ENCODE results near the gene MSI2.

MSI2 gene

GRCh38 chr17:57631871-57632270 lies 375.5 kb downstream of the MSI2 start:
- DNase-seq = no peak

- no peak for DNase-seq
These were observed 376.0 kb downstream of the MSI2 start for GRCh38 chr17:57632294-57632693.

- no peak for DNase-seq
These were observed 376.9 kb downstream of the MSI2 start for GRCh38 chr17:57633236-57633635.

GRCh38 chr17:57634713-57635465 lies 378.6 kb downstream of the MSI2 start:
- DNase-seq = no peak

- DNase-seq = no peak
These were observed 380.0 kb downstream of the MSI2 start for GRCh38 chr17:57636274-57636673.

GRCh38 chr17:57636985-57637665 lies 380.8 kb downstream of the MSI2 start:
- DNase-seq = no peak

- no peak for DNase-seq
These were observed 381.3 kb downstream of the MSI2 start for GRCh38 chr17:57637666-57638010.

GRCh38 chr17:57638284-57638683 lies 382.0 kb downstream of the MSI2 start:
- no peak for DNase-seq

- no peak for DNase-seq
These were observed 383.1 kb downstream of the MSI2 start for GRCh38 chr17:57639381-57639780.

- DNase-seq = no peak
These were observed 383.8 kb downstream of the MSI2 start for GRCh38 chr17:57640079-57640478.

GRCh38 chr17:57641761-57642160 lies 385.4 kb downstream of the MSI2 start:
- no peak for DNase-seq

GRCh38 chr17:57643062-57643461 lies 386.7 kb downstream of the MSI2 start:
- no peak for DNase-seq

- DNase-seq = no peak
These were observed 388.0 kb downstream of the MSI2 start for GRCh38 chr17:57644326-57644725.

GRCh38 chr17:57645950-57646665 lies 389.8 kb downstream of the MSI2 start:
- DNase-seq = no peak

GRCh38 chr17:57648720-57649119 lies 392.4 kb downstream of the MSI2 start:
- DNase-seq = no peak

- DNase-seq = no peak
These were observed 392.9 kb downstream of the MSI2 start for GRCh38 chr17:57649191-57649590.

GRCh38 chr17:57649731-57650484 lies 393.6 kb downstream of the MSI2 start:
- DNase-seq = no peak

GRCh38 chr17:57650548-57650947 lies 394.2 kb downstream of the MSI2 start:
- no peak for DNase-seq

GRCh38 chr17:57651451-57651850 lies 395.1 kb downstream of the MSI2 start:
- no peak for DNase-seq

- no peak for DNase-seq
These were observed 395.7 kb downstream of the MSI2 start for GRCh38 chr17:57651996-57652395.

- no peak for DNase-seq
These were observed 396.5 kb downstream of the MSI2 start for GRCh38 chr17:57652811-57653210.

GRCh38 chr17:57653279-57653678 lies 397.0 kb downstream of the MSI2 start:
- DNase-seq = no peak

- DNase-seq = no peak
These were observed 397.9 kb downstream of the MSI2 start for GRCh38 chr17:57654040-57654775.

All from NCI-H748 treated with DMSO at 0.1 percent for 48 hours (cell line).